Ovary (tissue), 9 donors: ENCODE measurements around the gene GSTT2. TPM values are rescaled to one million over a fixed set of nuclear protein-coding genes. Genes with fewer than 3 reads are reported as not detected.
"Not testable (repeated sequence)": the region's sequence is repeated elsewhere in the genome, so short reads cannot be mapped to it uniquely, and the experiment has no call there.

Experiments
- DNase-seq, 5 donors: peaks; one replicate each; pipeline ENCODE4 v3.0.0-alpha.2; 2019 to 2020
- H3K27ac ChIP-seq, 2 donors: fragments of 200-600 bp; one replicate each; pipeline versions ENCODE4 v1.5.1 to v1.8.0; 2019 to 2022
- H3K27me3 ChIP-seq: fragments of 200-600 bp; one replicate; pipeline ENCODE4 v1.8.0; 2022
- H3K36me3 ChIP-seq: fragments of 200-600 bp; sonication (generic); one replicate; pipeline ENCODE4 v1.5.1; 2019
- H3K4me1 ChIP-seq: one replicate; pipeline ENCODE4 v1.8.1; 2013; ENCODE audit warnings: mild to moderate bottlenecking, moderate library complexity; ENCODE audit not compliant: insufficient read depth
- H3K4me3 ChIP-seq: fragments of 200-600 bp; sonication (generic); one replicate; pipeline ENCODE4 v1.5.1; 2017
- H3K9me3 ChIP-seq, 2 donors: fragments of 200-600 bp in 1 of 2; sonication (generic) in 1 of 2; one replicate each; pipeline versions ENCODE4 v1.5.1 to v1.8.1; 2013 to 2019; ENCODE audit warnings: mild to moderate bottlenecking in 1 of 2, moderate library complexity in 1 of 2
- CTCF ChIP-seq, 3 donors: fragments of 450-650 bp in 2 of 3; fragments of 200-600 bp in 1 of 3; IDR thresholded peaks; one replicate each; pipeline versions ENCODE4 v1.5.1 to v1.8.0; 2016 to 2022; ENCODE audit warnings: antibody characterized with exemption in 3 of 3, mild to moderate bottlenecking in 1 of 3
- EP300 ChIP-seq: sonication (generic); formaldehyde crosslinking; IDR thresholded peaks from one replicate; pipeline ENCODE4 v1.6.1; 2017; ENCODE audit warnings: antibody characterized with exemption
- POLR2A ChIP-seq: fragments of 450-650 bp; IDR thresholded peaks from one replicate; pipeline ENCODE4 v1.6.1; 2017; ENCODE audit warnings: antibody characterized with exemption, mild to moderate bottlenecking, moderate library complexity
- WGBS, 3 donors: extraction: QIAGEN DNeasy Blood & Tissue Kit in 1 of 3; methylation state at CpG; one replicate each; pipeline versions ENCODE4 v1.1.5 to v1.1.7; 2013 to 2017; 5-methylcytosine and 5-hydroxymethylcytosine counted together
- intact Hi-C, 4 donors: fragments of 100-400 bp; cut with DNase I; formaldehyde crosslinking; loops; one replicate each; pipeline versions ENCODE4 v1.11.0 to v1.15.1; 2022 to 2023
- polyA plus RNA-seq, 2 donors: library from polyadenylated mRNA; stranded (reverse); fragments of 200-250 nt in 1 of 2; fragments of 350-450 nt in 1 of 2; fragmentation: Illumina TruSeq in 1 of 2; extraction: RNeasy Lipid Tissue Mini Kit (QIAGEN cat#74804) in 1 of 2; gene quantifications; one replicate each; pipeline ENCODE4 v1.2.3, GENCODE V29; 2013 to 2014
- total RNA-seq, 7 donors: library from RNA; depleted of rRNA in 2 of 7; stranded (reverse); fragments of >200 nt in 2 of 7; fragmentation: NEBNext Ultra II Directional in 3 of 7; extraction: Animal tissue kit (Norgen Biotek cat#: 25700) in 3 of 7; gene quantifications; one replicate each; pipeline versions ENCODE4 v1.1.0 to v1.2.4, GENCODE V29; 2016 to 2023
- donor health status: DM: no; HTN: no; CAD: no; lungs with moderate emphysema.
- donor health status: DM: no; HTN: no; CAD: no.
- donor health status: Bipolar disorder and iron deficiency.
- donor health status: DM: yes; HTN: yes; CAD: no.
- donor health status: DM: no; HTN: no; CAD: no.
- donor health status: DM: yes; HTN: yes; CAD: no.

Gene GSTT2
- total and polyA plus RNA-seq, 9 donors = 0.33 to 1.8 (median 0.98) TPM; not detected in 4

- H3K36me3 ChIP-seq = no peaks in the 10 kb centered on the region
- H3K9me3 ChIP-seq = no peaks in the 10 kb centered on the region
- peak in 1 of 5 donors; percentile 59 for DNase-seq
- WGBS, 3 donors = 44% methylated on average over 5 of the region's 6 CpGs; no CpG with 5 or more reads in 2 of the 3 donors
- no peaks in the 10 kb centered on the region for H3K4me1 ChIP-seq
- no peaks in the 10 kb centered on the region for H3K27me3 ChIP-seq
- H3K27ac ChIP-seq = no peak overlapping the region
- TF ChIP-seq EP300 = no peak
- peak in 2 of 3 donors; percentile 28 to 57 for TF ChIP-seq CTCF (IDR thresholded peaks at IDR 0.05)
- no peak overlapping the region for H3K4me3 ChIP-seq
- intact Hi-C loops = no loop called here
These were observed 4.5 kb downstream of the GSTT2 start for GRCh38 chr22:23984430-23984829.

GRCh38 chr22:23986089-23986488 is 6.2 kb downstream of the GSTT2 start:
- H3K4me1 ChIP-seq, intact Hi-C loops, H3K9me3 ChIP-seq, H3K27me3 ChIP-seq, H3K36me3 ChIP-seq, DNase-seq, H3K4me3 ChIP-seq, H3K27ac ChIP-seq: not testable (repeated sequence)
- 89% methylated on average over 8 of the region's 8 CpGs; no CpG with 5 or more reads in 2 of the 3 donors for WGBS, 3 donors

GRCh38 chr22:23986538-23987178 is 6.7 kb downstream of the GSTT2 start:
- H3K4me1 ChIP-seq, H3K27ac ChIP-seq, H3K9me3 ChIP-seq, H3K36me3 ChIP-seq, H3K27me3 ChIP-seq, intact Hi-C loops, DNase-seq, H3K4me3 ChIP-seq: not testable (repeated sequence)
- WGBS, 3 donors = 75% methylated on average over 4 of the region's 4 CpGs; no CpG with 5 or more reads in 2 of the 3 donors

GRCh38 chr22:23989583-23990244 is 9.8 kb downstream of the GSTT2 start:
- H3K27ac ChIP-seq, DNase-seq, H3K27me3 ChIP-seq, intact Hi-C loops, H3K36me3 ChIP-seq, H3K4me1 ChIP-seq, H3K9me3 ChIP-seq, H3K4me3 ChIP-seq: not testable (repeated sequence)
- WGBS, 3 donors = 57 to 89% (median 88%) methylated on average over 1 to 2 of the region's 3 CpGs

- H3K9me3 ChIP-seq, DNase-seq, H3K36me3 ChIP-seq, intact Hi-C loops, H3K27ac ChIP-seq, H3K4me3 ChIP-seq, H3K27me3 ChIP-seq, H3K4me1 ChIP-seq: not testable (repeated sequence)
- WGBS, 3 donors = 54 to 83% (median 70%) methylated on average over 2 of the region's 2 CpGs
These were observed 13.1 kb downstream of the GSTT2 start for GRCh38 chr22:23993080-23993479.

GRCh38 chr22:23993581-23994177 is 13.7 kb downstream of the GSTT2 start:
- WGBS, 3 donors = 46 to 69% (median 61%) methylated on average over 4 of the region's 4 CpGs
- H3K27me3 ChIP-seq, H3K4me3 ChIP-seq, DNase-seq, H3K9me3 ChIP-seq, H3K36me3 ChIP-seq, H3K27ac ChIP-seq, intact Hi-C loops, H3K4me1 ChIP-seq: not testable (repeated sequence)

GRCh38 chr22:23997092-23997491 is 17.2 kb downstream of the GSTT2 start:
- Histone ChIP-seq H3K4me3 (no peak overlapping the region), H3K4me1 (no peaks in the 10 kb centered on the region), H3K27ac (no peak overlapping the region), H3K27me3 (no peaks in the 10 kb centered on the region), H3K9me3 (no peaks in the 10 kb centered on the region), H3K36me3 (no peaks in the 10 kb centered on the region)
- TF ChIP-seq POLR2A (no peak), CTCF (IDR thresholded peaks at IDR 0.05) (no peak), EP300 (no peak)
- intact Hi-C loops = no loop called here
- DNase-seq = no peak
- WGBS, 3 donors = 40 to 58% (median 48%) methylated on average over 3 of the region's 3 CpGs

GRCh38 chr22:23999779-24000178 is 19.8 kb downstream of the GSTT2 start:
- intact Hi-C loops, H3K9me3 ChIP-seq: not testable (repeated sequence)
- 67 to 74% (median 70%) methylated on average over 7 of the region's 7 CpGs for WGBS, 3 donors

More at GRCh38 chr22:23999779-24000178, 19.8 kb downstream of the GSTT2 start:
- H3K27ac ChIP-seq, H3K36me3 ChIP-seq, H3K4me1 ChIP-seq, H3K4me3 ChIP-seq, DNase-seq, H3K27me3 ChIP-seq: not testable (repeated sequence)
